ENCODE results near the gene ENO4. TPM values are rescaled to one million over a fixed set of nuclear protein-coding genes. Genes with fewer than 3 reads are reported as not detected.

The ENO4 gene
- total RNA-seq, 3 donors from 2014 or later: 0.31 TPM; not detected in 2

DNA sequence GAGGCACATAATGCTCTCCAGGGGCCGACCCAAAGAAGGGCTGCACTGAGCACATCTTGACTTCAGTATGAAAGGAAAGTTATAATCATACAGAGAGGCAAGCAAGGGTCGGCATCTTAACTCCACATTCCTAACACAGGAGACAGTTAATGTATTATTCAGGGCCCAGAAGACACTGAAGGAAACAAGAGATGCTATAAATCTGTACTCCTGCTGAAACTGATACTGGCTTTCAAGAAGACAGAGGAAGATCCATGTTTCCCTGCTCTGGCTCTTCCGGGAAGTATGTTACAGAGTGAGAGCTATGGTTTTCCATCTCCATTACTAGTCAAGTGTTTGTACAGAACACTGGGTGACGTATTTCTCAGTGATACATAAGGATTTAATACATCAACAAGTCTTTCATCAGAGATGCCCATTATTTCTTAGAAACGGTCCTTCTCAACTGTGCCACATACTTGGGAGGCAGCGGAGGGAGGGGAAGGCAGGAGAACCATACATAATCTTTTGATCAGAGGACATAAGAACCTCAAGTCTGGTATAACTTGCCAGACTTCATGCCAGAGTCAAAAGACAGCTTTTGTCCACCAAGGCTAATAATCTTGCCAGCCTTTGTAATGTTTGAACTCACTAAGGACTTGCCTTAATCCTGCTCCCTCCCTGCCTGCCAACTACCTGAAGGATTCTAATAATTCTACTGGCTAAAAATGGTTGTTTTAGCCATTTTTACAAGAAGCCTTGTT is 58.1 kb downstream of the ENO4 start:
- ATAC-seq (no peak), DNase-seq (no peak)
- TF ChIP-seq, protein P1, sequence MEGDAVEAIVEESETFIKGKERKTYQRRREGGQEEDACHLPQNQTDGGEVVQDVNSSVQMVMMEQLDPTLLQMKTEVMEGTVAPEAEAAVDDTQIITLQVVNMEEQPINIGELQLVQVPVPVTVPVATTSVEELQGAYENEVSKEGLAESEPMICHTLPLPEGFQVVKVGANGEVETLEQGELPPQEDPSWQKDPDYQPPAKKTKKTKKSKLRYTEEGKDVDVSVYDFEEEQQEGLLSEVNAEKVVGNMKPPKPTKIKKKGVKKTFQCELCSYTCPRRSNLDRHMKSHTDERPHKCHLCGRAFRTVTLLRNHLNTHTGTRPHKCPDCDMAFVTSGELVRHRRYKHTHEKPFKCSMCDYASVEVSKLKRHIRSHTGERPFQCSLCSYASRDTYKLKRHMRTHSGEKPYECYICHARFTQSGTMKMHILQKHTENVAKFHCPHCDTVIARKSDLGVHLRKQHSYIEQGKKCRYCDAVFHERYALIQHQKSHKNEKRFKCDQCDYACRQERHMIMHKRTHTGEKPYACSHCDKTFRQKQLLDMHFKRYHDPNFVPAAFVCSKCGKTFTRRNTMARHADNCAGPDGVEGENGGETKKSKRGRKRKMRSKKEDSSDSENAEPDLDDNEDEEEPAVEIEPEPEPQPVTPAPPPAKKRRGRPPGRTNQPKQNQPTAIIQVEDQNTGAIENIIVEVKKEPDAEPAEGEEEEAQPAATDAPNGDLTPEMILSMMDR (IDR thresholded peaks at IDR 0.05): no peak
- Histone ChIP-seq H3K36me3 (ENCODE audit: low read depth) (no peaks in the 10 kb centered on the region), H3K9me3 (no peaks in the 10 kb centered on the region), H3K4me3 (no peak overlapping the region), H3K4me1 (ENCODE audit: low read depth) (no peaks in the 10 kb centered on the region)
- intact Hi-C loops (cut with DNase I, micrococcal nuclease): no loop called here

DNA sequence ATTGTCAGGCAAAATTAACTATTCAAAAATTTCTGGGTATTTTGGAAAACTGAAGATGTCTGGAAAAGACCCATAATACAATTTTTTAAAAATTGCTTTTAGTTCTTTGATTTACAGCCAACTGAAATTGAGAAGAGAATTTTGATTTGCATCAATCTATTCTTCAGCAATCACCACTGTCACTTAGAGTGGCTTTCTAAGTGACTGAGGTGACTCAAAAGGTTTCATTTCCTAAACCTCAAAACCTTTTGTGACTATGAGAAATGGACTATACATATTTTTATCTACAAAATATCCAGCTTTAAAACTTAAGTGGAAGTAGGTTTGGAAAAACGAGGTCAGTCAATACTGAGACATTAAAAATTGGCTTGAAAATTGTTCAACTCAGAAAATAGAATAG is 60.0 kb downstream of the ENO4 start:
- TF ChIP-seq, protein P1 (IDR thresholded peaks at IDR 0.05): no peak
- DNase-seq (no peak), ATAC-seq (no peak)
- H3K4me1 ChIP-seq (ENCODE audit: low read depth): no peaks in the 10 kb centered on the region
- H3K4me3 ChIP-seq: no peak overlapping the region
- intact Hi-C loops (cut with DNase I, micrococcal nuclease): no loop called here
- no peaks in the 10 kb centered on the region for H3K9me3 ChIP-seq
- H3K36me3 ChIP-seq (ENCODE audit: low read depth): no peaks in the 10 kb centered on the region

DNA sequence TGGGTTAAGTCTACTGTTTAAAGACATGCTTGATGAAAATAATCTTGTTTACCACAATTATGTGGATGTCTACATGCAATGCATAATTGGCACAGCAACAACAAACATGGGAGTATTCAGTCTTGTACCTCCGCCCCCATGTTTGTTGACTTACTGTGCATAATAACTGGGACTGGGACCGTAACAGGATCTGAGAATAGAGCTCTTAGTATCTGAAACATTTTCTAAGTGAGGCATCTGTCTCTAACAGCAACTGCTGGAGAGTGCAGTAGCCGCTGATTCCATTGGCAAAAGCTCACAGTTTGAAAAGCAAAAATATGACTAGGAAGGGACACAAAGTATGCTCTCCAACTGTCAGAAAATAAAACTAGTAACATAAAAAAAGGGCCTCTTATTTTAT is 61.6 kb downstream of the ENO4 start:
- no peak for DNase-seq
- Histone ChIP-seq H3K36me3 (ENCODE audit: low read depth) (no peaks in the 10 kb centered on the region), H3K9me3 (no peaks in the 10 kb centered on the region), H3K4me3 (no peak overlapping the region), H3K4me1 (ENCODE audit: low read depth) (no peaks in the 10 kb centered on the region)
- TF ChIP-seq, protein P1 (IDR thresholded peaks at IDR 0.05): no peak
- no peak for ATAC-seq
- intact Hi-C loops (cut with DNase I, micrococcal nuclease): no loop called here

DNA sequence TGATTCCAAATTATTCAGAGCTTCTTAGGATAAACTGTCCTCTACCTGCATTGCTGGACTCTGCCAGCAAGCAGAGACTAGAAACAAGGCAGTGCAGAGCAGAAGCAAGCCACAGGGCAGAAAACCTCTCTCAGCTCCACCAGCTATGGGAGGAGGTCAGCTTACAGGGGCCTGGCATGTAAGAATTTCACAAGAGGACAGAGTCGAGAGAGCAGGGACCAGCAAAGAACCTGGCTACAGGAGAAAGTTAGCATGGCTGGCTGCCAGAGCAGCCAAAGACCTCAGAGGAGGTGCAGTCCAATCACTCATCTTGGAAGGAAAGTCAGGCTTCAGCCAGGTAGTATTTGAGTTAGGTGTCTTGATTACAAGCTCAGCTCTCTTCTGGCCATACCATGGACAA is 62.9 kb downstream of the ENO4 start:
- TF ChIP-seq, protein P1 (IDR thresholded peaks at IDR 0.05): no peak
- Histone ChIP-seq H3K4me1 (ENCODE audit: low read depth) (no peaks in the 10 kb centered on the region), H3K9me3 (no peaks in the 10 kb centered on the region), H3K36me3 (ENCODE audit: low read depth) (no peaks in the 10 kb centered on the region), H3K4me3 (no peak overlapping the region)
- ATAC-seq: no peak
- intact Hi-C loops (cut with DNase I, micrococcal nuclease): no loop called here
- no peak for DNase-seq

DNA sequence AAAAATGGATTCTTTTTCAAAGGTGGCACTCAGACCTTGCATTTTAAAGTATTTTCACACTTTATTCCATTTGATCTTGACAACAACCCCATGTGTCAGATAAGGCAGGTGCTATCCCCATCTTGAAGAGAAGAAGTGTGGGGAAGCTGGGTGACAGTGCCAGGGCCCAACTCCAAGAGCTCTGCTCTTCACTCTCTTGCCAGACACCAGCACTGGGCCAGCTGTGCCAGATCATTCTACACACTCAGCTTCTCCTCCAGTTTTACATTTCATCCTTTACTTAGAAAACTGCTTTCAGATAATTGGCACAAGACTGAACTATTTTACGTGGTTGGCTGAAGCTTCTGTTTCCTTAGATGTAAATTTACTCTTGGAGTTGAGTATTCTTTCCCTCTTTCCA is 64.4 kb downstream of the ENO4 start:
- TF ChIP-seq, protein P1 (IDR thresholded peaks at IDR 0.05): no peak
- ATAC-seq: no peak

More for the DNA sequence above, 64.4 kb downstream of the ENO4 start:
- no peak for DNase-seq
- no peaks in the 10 kb centered on the region for H3K9me3 ChIP-seq
- no peaks in the 10 kb centered on the region for H3K4me1 ChIP-seq (ENCODE audit: low read depth)
- intact Hi-C loops (cut with DNase I, micrococcal nuclease): no loop called here
- H3K4me3 ChIP-seq: no peak overlapping the region
- no peaks in the 10 kb centered on the region for H3K36me3 ChIP-seq (ENCODE audit: low read depth)
